ENCODE data around the gene DMD.

DMD gene

GRCh38 chrX:31222946-31223345, 1988.4 kb downstream of the DMD start:
- no peak overlapping the region for H3K27ac ChIP-seq
- H3K9ac ChIP-seq (ENCODE audit: insufficient read length) = no peak overlapping the region

GRCh38 chrX:31219174-31219573, 1992.2 kb downstream of the DMD start:
- H3K9me3 ChIP-seq (ENCODE audit: low read depth, low read length) = no peaks in the 10 kb centered on the region
- no peak overlapping the region for H3K9ac ChIP-seq (ENCODE audit: insufficient read length)
- no peak overlapping the region for H3K4me3 ChIP-seq
- H3K36me3 ChIP-seq (ENCODE audit: insufficient read depth, low read length) = no peaks in the 10 kb centered on the region
- H3K27ac ChIP-seq = no peak overlapping the region
- DNase-seq (ENCODE audit: low read depth, low spot score) = no peak
- TF ChIP-seq EZH2 (IDR thresholded peaks at IDR 0.05) (no peak), POLR2AphosphoS5 (IDR thresholded peaks at IDR 0.05; ENCODE audit: borderline replicate concordance, low read depth, low read length) (no peak), FOXP2 (optimal IDR thresholded peaks at IDR 0.05; ENCODE audit: control extremely low read depth, extremely low read length, insufficient read depth) (no peak)

More at GRCh38 chrX:31222946-31223345, 1988.4 kb downstream of the DMD start:
- DNase-seq (ENCODE audit: low read depth, low spot score) = no peak
- Histone ChIP-seq H3K9me3 (ENCODE audit: low read depth, low read length) (no peaks in the 10 kb centered on the region), H3K4me3 (no peak overlapping the region), H3K36me3 (ENCODE audit: insufficient read depth, low read length) (no peaks in the 10 kb centered on the region)
- no peak for TF ChIP-seq FOXP2 (optimal IDR thresholded peaks at IDR 0.05; ENCODE audit: control extremely low read depth, extremely low read length, insufficient read depth)
- no peak for TF ChIP-seq EZH2 (IDR thresholded peaks at IDR 0.05)
- TF ChIP-seq POLR2AphosphoS5 (IDR thresholded peaks at IDR 0.05; ENCODE audit: borderline replicate concordance, low read depth, low read length) = no peak

GRCh38 chrX:31217084-31217483, 1994.3 kb downstream of the DMD start:
- Histone ChIP-seq H3K9ac (ENCODE audit: insufficient read length) (no peak overlapping the region), H3K4me3 (no peak overlapping the region), H3K36me3 (ENCODE audit: insufficient read depth, low read length) (no peaks in the 10 kb centered on the region), H3K27ac (no peak overlapping the region), H3K9me3 (ENCODE audit: low read depth, low read length) (no peaks in the 10 kb centered on the region)
- DNase-seq (ENCODE audit: low read depth, low spot score) = no peak
- no peak for TF ChIP-seq POLR2AphosphoS5 (IDR thresholded peaks at IDR 0.05; ENCODE audit: borderline replicate concordance, low read depth, low read length)
- no peak for TF ChIP-seq EZH2 (IDR thresholded peaks at IDR 0.05)
- TF ChIP-seq FOXP2 (optimal IDR thresholded peaks at IDR 0.05; ENCODE audit: control extremely low read depth, extremely low read length, insufficient read depth) = no peak

GRCh38 chrX:31215277-31215815, 1996.0 kb downstream of the DMD start:
- Histone ChIP-seq H3K27ac (no peak overlapping the region), H3K9me3 (ENCODE audit: low read depth, low read length) (no peaks in the 10 kb centered on the region), H3K9ac (ENCODE audit: insufficient read length) (no peak overlapping the region), H3K4me3 (no peak overlapping the region), H3K36me3 (ENCODE audit: insufficient read depth, low read length) (no peaks in the 10 kb centered on the region)
- DNase-seq (ENCODE audit: low read depth, low spot score) = no peak
- TF ChIP-seq EZH2 (IDR thresholded peaks at IDR 0.05) = no peak
- no peak for TF ChIP-seq POLR2AphosphoS5 (IDR thresholded peaks at IDR 0.05; ENCODE audit: borderline replicate concordance, low read depth, low read length)
- no peak for TF ChIP-seq FOXP2 (optimal IDR thresholded peaks at IDR 0.05; ENCODE audit: control extremely low read depth, extremely low read length, insufficient read depth)

GRCh38 chrX:31213941-31214340, 1997.4 kb downstream of the DMD start:
- H3K4me3 ChIP-seq = no peak overlapping the region
- no peak overlapping the region for H3K9ac ChIP-seq (ENCODE audit: insufficient read length)
- H3K9me3 ChIP-seq (ENCODE audit: low read depth, low read length) = no peaks in the 10 kb centered on the region
- DNase-seq (ENCODE audit: low read depth, low spot score) = no peak
- H3K36me3 ChIP-seq (ENCODE audit: insufficient read depth, low read length) = no peaks in the 10 kb centered on the region
- no peak for TF ChIP-seq POLR2AphosphoS5 (IDR thresholded peaks at IDR 0.05; ENCODE audit: borderline replicate concordance, low read depth, low read length)
- no peak for TF ChIP-seq FOXP2 (optimal IDR thresholded peaks at IDR 0.05; ENCODE audit: control extremely low read depth, extremely low read length, insufficient read depth)
- TF ChIP-seq EZH2 (IDR thresholded peaks at IDR 0.05) = no peak
- no peak overlapping the region for H3K27ac ChIP-seq

- TF ChIP-seq FOXP2 (optimal IDR thresholded peaks at IDR 0.05; ENCODE audit: control extremely low read depth, extremely low read length, insufficient read depth) (no peak), POLR2AphosphoS5 (IDR thresholded peaks at IDR 0.05; ENCODE audit: borderline replicate concordance, low read depth, low read length) (no peak), EZH2 (IDR thresholded peaks at IDR 0.05) (no peak)
- Histone ChIP-seq H3K4me3 (no peak overlapping the region), H3K9me3 (ENCODE audit: low read depth, low read length) (no peaks in the 10 kb centered on the region)
These were observed 1998.2 kb downstream of the DMD start for GRCh38 chrX:31212856-31213748.

GRCh38 chrX:31209005-31209628, 2002.2 kb downstream of the DMD start:
- no peaks in the 10 kb centered on the region for H3K9me3 ChIP-seq (ENCODE audit: low read depth, low read length)
- no peaks in the 10 kb centered on the region for H3K36me3 ChIP-seq (ENCODE audit: insufficient read depth, low read length)
- no peak for DNase-seq (ENCODE audit: low read depth, low spot score)
- no peak overlapping the region for H3K27ac ChIP-seq
- no peak overlapping the region for H3K4me3 ChIP-seq
- H3K9ac ChIP-seq (ENCODE audit: insufficient read length) = no peak overlapping the region
- no peak for TF ChIP-seq EZH2 (IDR thresholded peaks at IDR 0.05)
- no peak for TF ChIP-seq FOXP2 (optimal IDR thresholded peaks at IDR 0.05; ENCODE audit: control extremely low read depth, extremely low read length, insufficient read depth)
- TF ChIP-seq POLR2AphosphoS5 (IDR thresholded peaks at IDR 0.05; ENCODE audit: borderline replicate concordance, low read depth, low read length) = no peak

More at GRCh38 chrX:31212856-31213748, 1998.2 kb downstream of the DMD start:
- no peaks in the 10 kb centered on the region for H3K36me3 ChIP-seq (ENCODE audit: insufficient read depth, low read length)
- DNase-seq (ENCODE audit: low read depth, low spot score) = no peak
- no peak overlapping the region for H3K27ac ChIP-seq
- no peak overlapping the region for H3K9ac ChIP-seq (ENCODE audit: insufficient read length)

- TF ChIP-seq FOXP2 (optimal IDR thresholded peaks at IDR 0.05; ENCODE audit: control extremely low read depth, extremely low read length, insufficient read depth) (no peak), EZH2 (IDR thresholded peaks at IDR 0.05) (no peak), POLR2AphosphoS5 (IDR thresholded peaks at IDR 0.05; ENCODE audit: borderline replicate concordance, low read depth, low read length) (no peak)
- no peak overlapping the region for H3K9ac ChIP-seq (ENCODE audit: insufficient read length)
- H3K36me3 ChIP-seq (ENCODE audit: insufficient read depth, low read length) = no peaks in the 10 kb centered on the region
- DNase-seq (ENCODE audit: low read depth, low spot score) = no peak
- no peak overlapping the region for H3K4me3 ChIP-seq
- H3K9me3 ChIP-seq (ENCODE audit: low read depth, low read length) = no peaks in the 10 kb centered on the region
- H3K27ac ChIP-seq = no peak overlapping the region
These were observed 2009.8 kb downstream of the DMD start for GRCh38 chrX:31201503-31201902.
